KOPT-K1 (cell line): Measurements from ENCODE around the gene SUZ12.
"Not testable (repeated sequence)": the region's sequence is repeated elsewhere in the genome, so short reads cannot be mapped to it uniquely, and the experiment has no call there.

Experiments
- H3K27ac ChIP-seq: fragments of 200-600 bp; sonication (generic); 2 replicates; pipeline ENCODE4 v1.5.1; 2016; ENCODE audit warnings: antibody characterized with exemption, mild to moderate bottlenecking, low read depth, low read length; ENCODE audit not compliant: poor library complexity, severe bottlenecking
- H3K36me3 ChIP-seq: fragments of 200-600 bp; sonication (generic); 2 replicates; pipeline ENCODE4 v1.5.1; 2017; ENCODE audit warnings: antibody characterized with exemption, mild to moderate bottlenecking, low read length, moderate library complexity; ENCODE audit not compliant: insufficient read depth
- H3K9me3 ChIP-seq: fragments of 200-600 bp; sonication (generic); 2 replicates; pipeline ENCODE4 v1.5.1; 2017; ENCODE audit warnings: antibody characterized with exemption, low read length, mild to moderate bottlenecking; ENCODE audit not compliant: insufficient read depth, poor library complexity, severe bottlenecking

The SUZ12 gene

GRCh38 chr17:31936615-31937609 is at the start of gene SUZ12:
SUZ12 (plus strand) TSS chr17:31937007; CDS start chr17:31937247, 240 bp downstream.
- Histone ChIP-seq H3K27ac (peak within 1 kb of the TSS; percentile 88), H3K36me3 (peaks cover 25% of the 10 kb centered on the region)
- H3K9me3 ChIP-seq: not testable (repeated sequence)

GRCh38 chr17:31888124-31888523 is 48.7 kb upstream of the SUZ12 start:
- peaks cover 100% of the 10 kb centered on the region for H3K36me3 ChIP-seq
- H3K27ac ChIP-seq: no peak overlapping the region
- H3K9me3 ChIP-seq: no peaks in the 10 kb centered on the region

GRCh38 chr17:31900877-31901276 is 35.9 kb upstream of the SUZ12 start:
- Histone ChIP-seq H3K27ac (peak overlapping the region; percentile 73), H3K36me3 (peaks cover 40% of the 10 kb centered on the region), H3K9me3 (no peaks in the 10 kb centered on the region)

GRCh38 chr17:31902693-31903092 is 34.1 kb upstream of the SUZ12 start:
- Histone ChIP-seq H3K27ac (no peak overlapping the region), H3K9me3 (no peaks in the 10 kb centered on the region), H3K36me3 (peaks cover 22% of the 10 kb centered on the region)

- Histone ChIP-seq H3K27ac (no peak overlapping the region), H3K9me3 (no peaks in the 10 kb centered on the region), H3K36me3 (peaks cover 15% of the 10 kb centered on the region)
Observed at GRCh38 chr17:31903401-31903800, 33.4 kb upstream of the SUZ12 start.

- H3K36me3 ChIP-seq: no peaks in the 10 kb centered on the region
- no peak overlapping the region for H3K27ac ChIP-seq
- no peaks in the 10 kb centered on the region for H3K9me3 ChIP-seq
Observed at GRCh38 chr17:31907342-31907962, 29.4 kb upstream of the SUZ12 start.

GRCh38 chr17:31908386-31908785 is 28.4 kb upstream of the SUZ12 start:
- Histone ChIP-seq H3K9me3 (no peaks in the 10 kb centered on the region), H3K36me3 (no peaks in the 10 kb centered on the region), H3K27ac (no peak overlapping the region)

- not testable (repeated sequence) for H3K36me3 ChIP-seq, H3K9me3 ChIP-seq, H3K27ac ChIP-seq
Observed at GRCh38 chr17:31912705-31913104, 24.1 kb upstream of the SUZ12 start.

- no peak overlapping the region for H3K27ac ChIP-seq
- no peaks in the 10 kb centered on the region for H3K9me3 ChIP-seq
- H3K36me3 ChIP-seq: no peaks in the 10 kb centered on the region
Observed at GRCh38 chr17:31915456-31916100, 21.2 kb upstream of the SUZ12 start.

GRCh38 chr17:31916491-31917064 is 20.2 kb upstream of the SUZ12 start:
- Histone ChIP-seq H3K36me3 (no peaks in the 10 kb centered on the region), H3K9me3 (no peaks in the 10 kb centered on the region), H3K27ac (no peak overlapping the region)

GRCh38 chr17:31917065-31917529 is 19.7 kb upstream of the SUZ12 start:
- H3K27ac ChIP-seq: no peak overlapping the region
- H3K9me3 ChIP-seq: no peaks in the 10 kb centered on the region
- no peaks in the 10 kb centered on the region for H3K36me3 ChIP-seq

- H3K27ac ChIP-seq, H3K36me3 ChIP-seq, H3K9me3 ChIP-seq: not testable (repeated sequence)
Observed at GRCh38 chr17:31917721-31918120, 19.1 kb upstream of the SUZ12 start.

GRCh38 chr17:31918701-31919128 is 18.1 kb upstream of the SUZ12 start:
- Histone ChIP-seq H3K27ac (no peak overlapping the region), H3K36me3 (no peaks in the 10 kb centered on the region)

GRCh38 chr17:31919802-31920525 is 16.8 kb upstream of the SUZ12 start:
- H3K9me3 ChIP-seq: no peaks in the 10 kb centered on the region
- H3K27ac ChIP-seq: no peak overlapping the region
- no peaks in the 10 kb centered on the region for H3K36me3 ChIP-seq

More at GRCh38 chr17:31918701-31919128, 18.1 kb upstream of the SUZ12 start:
- H3K9me3 ChIP-seq: no peaks in the 10 kb centered on the region
